K562 (cell line): ENCODE measurements around the gene DDC. TPM values are rescaled to one million over a fixed set of nuclear protein-coding genes. Genes with fewer than 3 reads are reported as not detected.

Source experiments
- ATAC-seq: fragments of 200-7000 bp; cut with Tn5 transposase; 3 replicates; pipeline ENCODE4 v1.9.1; 2020; ENCODE audit warnings: moderate library complexity
- BruUV-seq: library from RNA; stranded (reverse); fragments of 400-500 nt; replicated peaks from 2 replicates; lab custom pipeline; 2021; lab: Mats Ljungman, UMichigan
- CTCF ChIA-PET: fragments of 300-600 bp; formaldehyde crosslinking; extraction: SDS; loops from one replicate; lab custom pipeline; 2021; ENCODE audit warnings: low intra/inter-chr PET ratio; lab: Yijun Ruan, JAX
- POLR2A ChIA-PET: fragments of 300-600, 350-650 bp; sonication (Branson Sonifier 250); formaldehyde crosslinking; extraction: SDS; loops from one replicate; lab custom pipeline; 2021; ENCODE audit warnings: antibody characterized with exemption, inconsistent platforms; lab: Yijun Ruan, JAX
- DNase-seq, 4 experiments: peaks; one replicate each; pipeline versions ENCODE4 v3.0.0 to v3.0.0-alpha.2; 2011 to 2018; ENCODE audit warnings: low spot score in 3 of 4, mixed read lengths in 3 of 4; ENCODE audit errors: extremely low read depth in 1 of 4
- FAIRE-seq: peaks from 2 replicates; lab custom pipeline; 2011; peaks lifted over from hg19 to GRCh38; lab: Jason Lieb, UNC
- H2AFZ ChIP-seq: 2 replicates; pipeline ENCODE4 v1.6.0; 2011; ENCODE audit warnings: low read depth, low read length, control low read depth, inconsistent platforms
- H3K27ac ChIP-seq: fragments of 200-600 bp; 3 replicates; pipeline ENCODE4 v1.8.0; 2011; ENCODE audit warnings: low read depth, mild to moderate bottlenecking, control low read depth, inconsistent platforms, low read length, moderate library complexity, mixed read lengths; ENCODE audit errors: extremely low read depth
- H3K27me3 ChIP-seq, 2 experiments: fragments of 300-600 bp in 1 of 2; 2 replicates in 1 of 2; 3 replicates in 1 of 2; pipeline versions ENCODE4 v1.6.0 to v1.8.0; 2011; ENCODE audit warnings: inconsistent platforms in 2 of 2, low read length in 2 of 2, mild to moderate bottlenecking in 1 of 2, mixed read lengths in 1 of 2, moderate library complexity in 1 of 2; ENCODE audit not compliant: control insufficient read depth in 2 of 2, insufficient read depth in 2 of 2
- H3K36me3 ChIP-seq: fragments of 300-600 bp; 3 replicates; pipeline ENCODE4 v1.8.0; 2011; ENCODE audit warnings: mild to moderate bottlenecking, low read length, inconsistent platforms; ENCODE audit not compliant: control insufficient read depth, insufficient read depth
- H3K4me1 ChIP-seq, 2 experiments: fragments of 200-600 bp in 1 of 2; replicated peaks in 1 of 2; 2 replicates in 1 of 2; 3 replicates in 1 of 2; pipeline versions ENCODE4 v1.5.1 to v1.8.0; 2011; ENCODE audit warnings: inconsistent platforms in 2 of 2, low read length in 2 of 2, mild to moderate bottlenecking in 1 of 2, mixed read lengths in 1 of 2, moderate library complexity in 1 of 2; ENCODE audit not compliant: control insufficient read depth in 2 of 2, insufficient read depth in 2 of 2
- H3K4me2 ChIP-seq: 2 replicates; pipeline ENCODE4 v1.6.1; 2011; ENCODE audit warnings: low read length, control low read depth, inconsistent platforms, mixed read lengths; ENCODE audit not compliant: insufficient read depth
- H3K4me3 ChIP-seq: fragments of 200-600 bp; sonication (generic), shearing (Covaris generic); 2 replicates; pipeline ENCODE4 v1.5.1; 2016; ENCODE audit warnings: control low read depth, inconsistent platforms
- H3K79me2 ChIP-seq: fragments of 200-600 bp; 3 replicates; pipeline ENCODE4 v1.8.0; 2011; ENCODE audit warnings: low read length, inconsistent platforms; ENCODE audit not compliant: control insufficient read depth, insufficient read depth
- H3K9ac ChIP-seq, 2 experiments: 2 replicates each; pipeline versions ENCODE4 v1.6.0 to v1.6.1; 2011; ENCODE audit warnings: low read depth in 2 of 2, low read length in 2 of 2, control low read depth in 1 of 2, inconsistent platforms in 1 of 2, mild to moderate bottlenecking in 1 of 2, mixed read lengths in 1 of 2; ENCODE audit not compliant: insufficient read depth in 1 of 2
- H3K9me1 ChIP-seq: one replicate; pipeline ENCODE4 v1.6.0; 2011; ENCODE audit warnings: inconsistent platforms, mild to moderate bottlenecking, low read length, moderate library complexity; ENCODE audit not compliant: control insufficient read depth, insufficient read depth
- H3K9me3 ChIP-seq: replicated peaks from 2 replicates; pipeline ENCODE4 v1.5.1; 2011; ENCODE audit warnings: low read depth, low read length, inconsistent platforms; ENCODE audit not compliant: control insufficient read depth, insufficient read depth
- H4K20me1 ChIP-seq: replicated peaks from 2 replicates; pipeline ENCODE4 v1.6.1; 2011; ENCODE audit warnings: low read length, inconsistent platforms, mixed read lengths; ENCODE audit not compliant: control insufficient read depth, insufficient read depth
- GATAD2B ChIP-seq: fragments of 450-650 bp; IDR thresholded peaks from 2 replicates; pipeline ENCODE4 v1.6.1; 2017; ENCODE audit warnings: mild to moderate bottlenecking, borderline replicate concordance
- HOXB6 ChIP-seq: fragments of 250-450 bp; sonication (Bioruptor Pico); IDR thresholded peaks from 2 replicates; pipeline ENCODE4 v1.5.1; 2022; ENCODE audit warnings: mild to moderate bottlenecking, borderline replicate concordance
- MYBL2 ChIP-seq, 2 experiments: fragments of 450-650 bp in 1 of 2; sonication (generic) in 1 of 2; formaldehyde crosslinking in 1 of 2; IDR thresholded peaks; 2 replicates each; pipeline versions ENCODE4 v1.6.1 to v1.8.1; 2017 to 2022; ENCODE audit warnings: borderline replicate concordance in 1 of 2, inconsistent platforms in 1 of 2, low read depth in 1 of 2, mild to moderate bottlenecking in 1 of 2, missing genetic modification reagents in 1 of 2, moderate library complexity in 1 of 2
- TCF3 ChIP-seq: sonication (generic); formaldehyde crosslinking; IDR thresholded peaks from 2 replicates; pipeline ENCODE4 v1.4.0; 2020; ENCODE audit warnings: mild to moderate bottlenecking, missing genetic modification reagents
- WGBS: fragments of 100-300 bp; shearing (Covaris generic); methylation state at CpG from one replicate; pipeline ENCODE4 v1.1.6; 2016; ENCODE audit warnings: low coverage, mixed read lengths; ENCODE audit not compliant: insufficient coverage; ENCODE audit errors: missing lambda C conversion rate; 5-methylcytosine and 5-hydroxymethylcytosine counted together
- in situ Hi-C: fragments of 300-500 bp; cut with MboI; formaldehyde crosslinking; loops from 4 replicates; pipeline ENCODE4 v1.15.0; 2018; ENCODE audit warnings: inconsistent platforms, mixed read lengths
- intact Hi-C: fragments of 100-400 bp; cut with micrococcal nuclease; formaldehyde crosslinking; loops from 2 replicates; pipeline ENCODE4 v1.14.2; 2022
- polyA plus RNA-seq, 8 experiments: library from polyadenylated mRNA; depleted of rRNA in 4 of 8; stranded (reverse) in 5 of 8; unstranded in 3 of 8; fragments of >200 nt; fragmentation: Nextera tagmentation in 2 of 8; fragmentation: Illumina TruSeq in 1 of 8; extraction: Ambion mirVana in 2 of 8; extraction: Trizol in 1 of 8; gene quantifications; 2 replicates each; pipeline versions ENCODE4 v1.2.1 to v1.2.3, GENCODE V29; 2011 to 2014; ENCODE audit warnings: inconsistent platforms in 1 of 8, missing spikeins in 1 of 8
- total RNA-seq, 7 experiments: library from RNA; depleted of rRNA in 6 of 7; stranded (reverse); fragments of >200 nt in 6 of 7; fragmentation: Illumina TruSeq in 2 of 7; extraction: Trizol in 2 of 7; gene quantifications; 2 replicates each; pipeline versions ENCODE4 v1.2.1 to v1.2.3, GENCODE V29; 2011 to 2021; ENCODE audit warnings: low replicate concordance in 1 of 7

DDC gene
- total and polyA plus RNA-seq, 9 of the 15 experiments (the other 6 are each of a cell fraction or from before 2014, with no cell fraction given), result not detected

- Histone ChIP-seq H3K9ac (no peak overlapping the region), H3K36me3 (no peaks in the 10 kb centered on the region), H3K9me1 (no peaks in the 10 kb centered on the region), H3K27me3 (peaks cover 7 to 61% of the 10 kb centered on the region in 2 experiments; a peak in 4 of 5 replicates), H3K4me1 (peaks cover 3 to 6% of the 10 kb centered on the region in 2 experiments; a peak in 3 of 5 replicates), H3K9me3 (no peaks in the 10 kb centered on the region), H4K20me1 (0 out of 2 replicates have a peak, but pooled peaks cover 4% of the 10 kb centered on the region), H3K4me2 (no peak overlapping the region), H2AFZ (no peak overlapping the region), H3K27ac (no peak overlapping the region), H3K4me3 (no peak overlapping the region), H3K79me2 (no peaks in the 10 kb centered on the region)
- ChIA-PET CTCF (interaction anchor here (0.7 kb wide), 1 partner anchor 598 kb away, joined by 3 read pairs; no protein-coding TSS in a partner anchor), POLR2A (interaction anchor here (0.7 kb wide), 1 partner anchor 183 kb away, joined by 3 read pairs; no protein-coding TSS in a partner anchor)
- no peak for DNase-seq
- no peak for FAIRE-seq
- intact Hi-C loops (no loop called here), in situ Hi-C loops (no loop called here)
- TF ChIP-seq TCF3 (CRISPR knock-in tag) (no peak), GATAD2B (no peak), MYBL2 (IDR thresholded peaks at IDR 0.05; ENCODE audit: low read depth) (no peak), MYBL2 (CRISPR knock-in tag; IDR thresholded peaks at IDR 0.05; ENCODE audit: borderline replicate concordance) (no peak), HOXB6 (CRISPR knock-in tag) (no peak)
- ATAC-seq, result no peak
- BruUV-seq, result no TSS peak
- WGBS, result 35% methylated on average over 14 of the region's 17 CpGs
Measured at GRCh38 chr7:50470250-50471163, 94.7 kb downstream of the DDC start.
